T-helper 1 cell treated with Interleukin-12 subunit alpha and Interleukin-12 subunit beta and Interleukin-4 antibody, amounts not matched to agents 30 μg/mL and 1 μg/mL, for 36 hours (primary cell): Measurements from ENCODE around the gene IL13.
"Not testable (repeated sequence)": the region's sequence is repeated elsewhere in the genome, so short reads cannot be mapped to it uniquely, and the experiment has no call there.

Experiments
- H3K27ac Mint-ChIP-seq: one replicate; pipeline ENCODE4 v1.8.0; 2021; ENCODE audit warnings: mild to moderate bottlenecking, mixed read lengths
- H3K27me3 Mint-ChIP-seq: one replicate; pipeline ENCODE4 v1.8.0; 2021; ENCODE audit warnings: low read depth, mixed read lengths
- H3K36me3 Mint-ChIP-seq: one replicate; pipeline ENCODE4 v1.8.0; 2021; ENCODE audit warnings: low read depth, mixed read lengths
- H3K4me1 Mint-ChIP-seq: one replicate; pipeline ENCODE4 v1.8.0; 2021; ENCODE audit warnings: low read depth, mixed read lengths
- H3K4me3 Mint-ChIP-seq: one replicate; pipeline ENCODE4 v1.8.0; 2021; ENCODE audit warnings: mild to moderate bottlenecking, moderate library complexity, mixed read lengths
- H3K9me3 Mint-ChIP-seq: one replicate; pipeline ENCODE4 v1.8.0; 2021; ENCODE audit warnings: mixed read lengths

IL13 gene

GRCh38 chr5:132657676-132658380 is at the start of gene IL13:
IL13 (plus strand) TSS chr5:132658173; CDS start chr5:132658187, 14 bp downstream.
- H3K27ac Mint-ChIP-seq = peak within 1 kb of the TSS; percentile 85
- H3K9me3 Mint-ChIP-seq = no peaks in the 10 kb centered on the region
- peak within 1 kb of the TSS; percentile 67 for H3K4me3 Mint-ChIP-seq

GRCh38 chr5:132611965-132612364 is 46.0 kb upstream of the IL13 start:
- Mint-ChIP-seq H3K9me3 (peaks cover 5% of the 10 kb centered on the region), H3K4me3 (no peak overlapping the region), H3K27ac (no peak overlapping the region), H3K36me3 (peaks cover 37% of the 10 kb centered on the region), H3K4me1 (no peaks in the 10 kb centered on the region), H3K27me3 (no peaks in the 10 kb centered on the region)

More at GRCh38 chr5:132657676-132658380, at the start of gene IL13:
- H3K36me3 Mint-ChIP-seq = peaks cover 4% of the 10 kb centered on the region
- H3K4me1 Mint-ChIP-seq = peaks cover 44% of the 10 kb centered on the region
- peaks cover 23% of the 10 kb centered on the region for H3K27me3 Mint-ChIP-seq

GRCh38 chr5:132612846-132613245 is 45.1 kb upstream of the IL13 start:
- Mint-ChIP-seq H3K27me3 (no peaks in the 10 kb centered on the region), H3K4me3 (no peak overlapping the region), H3K36me3 (peaks cover 41% of the 10 kb centered on the region), H3K27ac (no peak overlapping the region), H3K4me1 (no peaks in the 10 kb centered on the region), H3K9me3 (peaks cover 5% of the 10 kb centered on the region)

- no peak overlapping the region for H3K27ac Mint-ChIP-seq
- H3K4me3 Mint-ChIP-seq = no peak overlapping the region
- H3K27me3 Mint-ChIP-seq = no peaks in the 10 kb centered on the region
- peaks cover 55% of the 10 kb centered on the region for H3K36me3 Mint-ChIP-seq
- peaks cover 14% of the 10 kb centered on the region for H3K4me1 Mint-ChIP-seq
- H3K9me3 Mint-ChIP-seq = peaks cover 7% of the 10 kb centered on the region
These were observed 36.3 kb upstream of the IL13 start for GRCh38 chr5:132621699-132622098.

- Mint-ChIP-seq H3K9me3 (peaks cover 7% of the 10 kb centered on the region), H3K4me3 (no peak overlapping the region), H3K4me1 (peaks cover 18% of the 10 kb centered on the region), H3K27me3 (no peaks in the 10 kb centered on the region), H3K27ac (no peak overlapping the region), H3K36me3 (peaks cover 54% of the 10 kb centered on the region)
These were observed 35.4 kb upstream of the IL13 start for GRCh38 chr5:132622608-132623007.

- peak overlapping the region; percentile 5 for H3K4me3 Mint-ChIP-seq
- no peaks in the 10 kb centered on the region for H3K27me3 Mint-ChIP-seq
- peaks cover 51% of the 10 kb centered on the region for H3K4me1 Mint-ChIP-seq
- H3K27ac Mint-ChIP-seq = peak overlapping the region; percentile 71
- peaks cover 45% of the 10 kb centered on the region for H3K36me3 Mint-ChIP-seq
- H3K9me3 Mint-ChIP-seq = no peaks in the 10 kb centered on the region
These were observed 30.5 kb upstream of the IL13 start for GRCh38 chr5:132627470-132627869.

GRCh38 chr5:132628814-132629213 is 29.2 kb upstream of the IL13 start:
- no peak overlapping the region for H3K4me3 Mint-ChIP-seq
- H3K9me3 Mint-ChIP-seq = no peaks in the 10 kb centered on the region
- peak overlapping the region; percentile 90 for H3K27ac Mint-ChIP-seq
- H3K36me3 Mint-ChIP-seq = peaks cover 33% of the 10 kb centered on the region
- H3K27me3 Mint-ChIP-seq = no peaks in the 10 kb centered on the region
- H3K4me1 Mint-ChIP-seq = peaks cover 39% of the 10 kb centered on the region

- Mint-ChIP-seq H3K27ac (peak overlapping the region; percentile 90), H3K36me3 (peaks cover 35% of the 10 kb centered on the region), H3K4me1 (peaks cover 38% of the 10 kb centered on the region), H3K4me3 (peak overlapping the region; percentile 33), H3K9me3 (no peaks in the 10 kb centered on the region), H3K27me3 (no peaks in the 10 kb centered on the region)
These were observed 28.6 kb upstream of the IL13 start for GRCh38 chr5:132629230-132629944.

GRCh38 chr5:132633587-132633986 is 24.4 kb upstream of the IL13 start:
- not testable (repeated sequence) for H3K27ac Mint-ChIP-seq, H3K9me3 Mint-ChIP-seq, H3K4me3 Mint-ChIP-seq, H3K27me3 Mint-ChIP-seq
- peaks cover 38% of the 10 kb centered on the region for H3K36me3 Mint-ChIP-seq
- peaks cover 60% of the 10 kb centered on the region for H3K4me1 Mint-ChIP-seq

- peaks cover 64% of the 10 kb centered on the region for H3K4me1 Mint-ChIP-seq
- peak overlapping the region; percentile 30 for H3K4me3 Mint-ChIP-seq
- H3K27ac Mint-ChIP-seq = peak overlapping the region; percentile 88
- no peaks in the 10 kb centered on the region for H3K9me3 Mint-ChIP-seq
- no peaks in the 10 kb centered on the region for H3K27me3 Mint-ChIP-seq
- peaks cover 34% of the 10 kb centered on the region for H3K36me3 Mint-ChIP-seq
These were observed 22.1 kb upstream of the IL13 start for GRCh38 chr5:132635873-132636272.

- Mint-ChIP-seq H3K9me3 (no peaks in the 10 kb centered on the region), H3K27ac (peak overlapping the region; percentile 90), H3K4me3 (no peak overlapping the region), H3K4me1 (peaks cover 68% of the 10 kb centered on the region), H3K36me3 (peaks cover 29% of the 10 kb centered on the region), H3K27me3 (no peaks in the 10 kb centered on the region)
These were observed 20.7 kb upstream of the IL13 start for GRCh38 chr5:132637241-132637640.

GRCh38 chr5:132639706-132640130 is 18.3 kb upstream of the IL13 start:
- H3K36me3 Mint-ChIP-seq = peaks cover 36% of the 10 kb centered on the region
- peaks cover 80% of the 10 kb centered on the region for H3K4me1 Mint-ChIP-seq
- no peaks in the 10 kb centered on the region for H3K27me3 Mint-ChIP-seq
- H3K9me3 Mint-ChIP-seq = no peaks in the 10 kb centered on the region
- no peak overlapping the region for H3K4me3 Mint-ChIP-seq
- peak overlapping the region; percentile 81 for H3K27ac Mint-ChIP-seq

GRCh38 chr5:132640613-132641012 is 17.4 kb upstream of the IL13 start:
- H3K36me3 Mint-ChIP-seq = peaks cover 42% of the 10 kb centered on the region
- no peaks in the 10 kb centered on the region for H3K27me3 Mint-ChIP-seq
- no peaks in the 10 kb centered on the region for H3K9me3 Mint-ChIP-seq
- peak overlapping the region; percentile 22 for H3K4me3 Mint-ChIP-seq
- peaks cover 80% of the 10 kb centered on the region for H3K4me1 Mint-ChIP-seq
- peak overlapping the region; percentile 81 for H3K27ac Mint-ChIP-seq

GRCh38 chr5:132641241-132641723 is 16.7 kb upstream of the IL13 start:
- Mint-ChIP-seq H3K9me3 (no peaks in the 10 kb centered on the region), H3K27ac (peak overlapping the region; percentile 81), H3K36me3 (peaks cover 44% of the 10 kb centered on the region), H3K27me3 (no peaks in the 10 kb centered on the region), H3K4me3 (peak overlapping the region; percentile 22), H3K4me1 (peaks cover 73% of the 10 kb centered on the region)

GRCh38 chr5:132641841-132642240 is 16.1 kb upstream of the IL13 start:
- Mint-ChIP-seq H3K4me1 (peaks cover 70% of the 10 kb centered on the region), H3K27ac (peak overlapping the region; percentile 81), H3K36me3 (peaks cover 50% of the 10 kb centered on the region)

More at GRCh38 chr5:132641841-132642240, 16.1 kb upstream of the IL13 start:
- Mint-ChIP-seq H3K4me3 (no peak overlapping the region), H3K27me3 (no peaks in the 10 kb centered on the region), H3K9me3 (no peaks in the 10 kb centered on the region)
